ENCODE measurements around the gene SLC7A5.

Gene SLC7A5

DNA sequence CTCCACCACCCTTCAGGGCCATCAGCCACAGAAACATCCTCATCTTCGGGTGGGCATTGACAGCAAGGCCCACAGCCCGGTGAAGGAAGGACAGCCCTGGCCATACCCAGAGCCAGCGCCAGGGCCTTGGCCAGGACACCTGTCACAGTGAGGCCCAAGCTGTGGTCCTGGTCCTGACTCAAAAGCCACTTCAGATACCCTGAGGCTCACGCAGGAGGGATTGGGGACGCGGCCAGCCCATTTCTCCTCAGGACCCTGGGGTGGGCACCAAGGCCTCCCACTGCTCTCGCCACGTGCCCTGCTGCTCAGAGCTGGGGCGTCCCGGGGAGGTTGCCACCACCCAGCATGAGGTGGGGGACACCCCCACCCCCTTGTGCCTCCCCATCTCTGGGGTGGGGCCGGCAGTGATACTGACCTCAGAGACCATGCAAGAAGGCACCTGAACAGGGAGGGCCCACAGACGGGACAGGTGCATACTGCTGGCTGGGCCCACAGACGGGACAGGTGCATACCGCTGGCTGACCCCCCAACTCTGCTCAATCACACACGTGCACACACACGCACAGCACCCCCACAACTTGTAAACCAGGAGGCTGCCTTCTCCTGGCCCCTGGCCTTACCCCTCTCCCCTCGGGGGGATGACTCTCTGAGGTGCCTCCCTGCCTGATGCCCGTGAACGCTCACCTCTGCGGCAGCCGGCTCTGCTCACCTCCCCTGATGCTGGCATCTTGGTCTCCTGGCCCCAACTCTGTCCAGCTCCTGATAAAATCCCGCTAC lies 14.2 kb downstream of the SLC7A5 start:
- H3K9ac ChIP-seq: no peak overlapping the region
- H3K27me3 ChIP-seq (ENCODE audit: insufficient read depth, low read depth): no peaks in the 10 kb centered on the region
- peaks cover 98% of the 10 kb centered on the region for H3K79me2 ChIP-seq (ENCODE audit: insufficient read depth, low read depth)
- H3K4me3 ChIP-seq (IDR thresholded peaks at IDR 0.05; ENCODE audit: insufficient read depth, low read depth, low read length): no peak overlapping the region
- H3K36me3 ChIP-seq (ENCODE audit: insufficient read depth): peaks cover 6% of the 10 kb centered on the region; the same call in 1 of the 2 replicates
- TF ChIP-seq, protein P1, sequence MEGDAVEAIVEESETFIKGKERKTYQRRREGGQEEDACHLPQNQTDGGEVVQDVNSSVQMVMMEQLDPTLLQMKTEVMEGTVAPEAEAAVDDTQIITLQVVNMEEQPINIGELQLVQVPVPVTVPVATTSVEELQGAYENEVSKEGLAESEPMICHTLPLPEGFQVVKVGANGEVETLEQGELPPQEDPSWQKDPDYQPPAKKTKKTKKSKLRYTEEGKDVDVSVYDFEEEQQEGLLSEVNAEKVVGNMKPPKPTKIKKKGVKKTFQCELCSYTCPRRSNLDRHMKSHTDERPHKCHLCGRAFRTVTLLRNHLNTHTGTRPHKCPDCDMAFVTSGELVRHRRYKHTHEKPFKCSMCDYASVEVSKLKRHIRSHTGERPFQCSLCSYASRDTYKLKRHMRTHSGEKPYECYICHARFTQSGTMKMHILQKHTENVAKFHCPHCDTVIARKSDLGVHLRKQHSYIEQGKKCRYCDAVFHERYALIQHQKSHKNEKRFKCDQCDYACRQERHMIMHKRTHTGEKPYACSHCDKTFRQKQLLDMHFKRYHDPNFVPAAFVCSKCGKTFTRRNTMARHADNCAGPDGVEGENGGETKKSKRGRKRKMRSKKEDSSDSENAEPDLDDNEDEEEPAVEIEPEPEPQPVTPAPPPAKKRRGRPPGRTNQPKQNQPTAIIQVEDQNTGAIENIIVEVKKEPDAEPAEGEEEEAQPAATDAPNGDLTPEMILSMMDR (conservative IDR thresholded peaks at IDR 0.05; ENCODE audit: low read depth, low read length): no peak
- H2AFZ ChIP-seq (ENCODE audit: low read depth): no peak overlapping the region
- H3K4me2 ChIP-seq: peak overlapping the region; percentile 13; the same call in 1 of the 2 replicates
- no peak overlapping the region for H3K27ac ChIP-seq
- H4K20me1 ChIP-seq (ENCODE audit: insufficient read depth): peaks cover 35% of the 10 kb centered on the region
- H3K4me1 ChIP-seq (ENCODE audit: low read depth, poor library complexity, severe bottlenecking): peaks cover 38% of the 10 kb centered on the region

DNA sequence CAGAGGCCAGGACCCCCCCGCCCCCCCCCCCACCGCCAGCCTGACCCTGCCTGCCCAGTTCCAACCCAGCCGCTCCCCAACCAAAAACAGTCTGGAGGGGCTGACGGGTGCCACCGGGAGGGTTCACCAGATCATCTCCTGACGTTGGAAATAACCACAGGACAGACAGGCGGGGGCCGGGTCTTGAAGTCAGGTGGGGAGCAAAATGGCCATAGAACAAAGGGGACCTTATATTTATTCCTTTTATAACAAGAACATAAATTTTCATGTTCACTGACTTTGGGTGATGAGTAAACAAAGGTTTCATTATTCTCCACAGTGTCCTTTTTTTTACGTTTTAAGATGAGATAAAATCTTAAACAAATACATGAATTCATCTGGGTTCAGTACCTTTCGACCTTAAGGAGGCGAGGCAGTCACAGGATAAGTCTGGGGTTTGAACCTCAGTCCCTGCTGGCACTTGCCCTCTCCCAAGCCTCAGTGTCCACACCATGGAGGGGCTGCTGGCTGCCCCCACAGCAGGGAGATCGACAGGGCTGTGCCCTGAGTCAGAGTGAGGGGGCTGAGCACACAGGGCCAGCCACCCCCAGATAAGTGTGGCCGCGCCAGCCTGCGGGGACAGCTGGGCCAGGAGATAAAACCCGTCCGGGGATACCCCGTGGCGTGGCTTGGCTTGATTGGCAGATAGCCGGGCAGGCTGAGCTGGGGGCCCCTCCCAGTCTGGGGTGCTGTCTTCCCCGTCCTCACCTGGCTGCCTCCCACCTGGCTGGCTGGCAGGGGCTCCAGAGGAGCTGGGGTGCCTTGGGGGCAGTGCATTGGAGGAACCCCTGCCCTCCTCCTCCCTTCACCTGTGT lies 15.0 kb downstream of the SLC7A5 start:
- Histone ChIP-seq H3K4me3 (IDR thresholded peaks at IDR 0.05; ENCODE audit: insufficient read depth, low read depth, low read length) (no peak overlapping the region), H3K79me2 (ENCODE audit: insufficient read depth, low read depth) (peaks cover 96% of the 10 kb centered on the region), H3K36me3 (ENCODE audit: insufficient read depth) (peaks cover 8% of the 10 kb centered on the region; the same call in 1 of the 2 replicates), H3K27me3 (ENCODE audit: insufficient read depth, low read depth) (no peaks in the 10 kb centered on the region), H4K20me1 (ENCODE audit: insufficient read depth) (peaks cover 34% of the 10 kb centered on the region), H2AFZ (ENCODE audit: low read depth) (no peak overlapping the region), H3K9ac (no peak overlapping the region), H3K4me2 (peak overlapping the region; percentile 29; the same call in 1 of the 2 replicates), H3K27ac (no peak overlapping the region), H3K4me1 (ENCODE audit: low read depth, poor library complexity, severe bottlenecking) (peaks cover 38% of the 10 kb centered on the region)
- TF ChIP-seq, protein P1 (conservative IDR thresholded peaks at IDR 0.05; ENCODE audit: low read depth, low read length): no peak

DNA sequence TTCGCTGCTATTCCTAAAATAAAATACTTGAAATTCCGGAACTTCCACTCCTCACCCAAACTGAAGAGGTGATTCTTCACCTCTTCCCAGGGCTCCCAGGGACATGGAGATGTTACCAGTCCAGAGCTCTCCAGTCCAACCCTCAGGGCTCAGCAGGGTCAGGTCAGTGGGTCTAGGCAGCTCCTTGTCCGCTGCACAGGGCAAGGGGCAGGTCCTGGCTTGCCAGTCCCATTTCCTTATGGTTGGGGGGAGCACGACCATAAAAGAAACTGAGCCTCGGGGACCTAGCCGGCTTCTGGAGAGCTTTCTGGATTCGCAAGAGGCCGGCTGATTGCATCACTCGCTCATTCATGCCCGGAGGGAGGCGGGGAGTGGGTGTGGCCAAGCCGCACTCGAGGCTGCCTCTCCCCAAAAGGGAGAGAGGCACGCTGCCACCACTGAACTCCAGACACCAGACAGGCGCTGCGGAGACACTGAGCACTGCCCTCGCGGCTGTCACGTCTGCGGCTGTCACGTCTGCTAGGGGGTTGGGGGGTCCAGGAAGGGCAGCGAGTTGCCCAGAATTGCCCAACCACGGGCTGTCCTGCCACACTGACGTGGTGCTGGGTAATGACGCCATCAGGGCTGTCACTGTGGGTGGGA lies 15.8 kb downstream of the SLC7A5 start:
- Histone ChIP-seq H3K36me3 (ENCODE audit: insufficient read depth) (peaks cover 8% of the 10 kb centered on the region; the same call in 1 of the 2 replicates), H3K79me2 (ENCODE audit: insufficient read depth, low read depth) (peaks cover 96% of the 10 kb centered on the region), H3K9ac (no peak overlapping the region; the same call in 1 of the 2 replicates)

DNA sequence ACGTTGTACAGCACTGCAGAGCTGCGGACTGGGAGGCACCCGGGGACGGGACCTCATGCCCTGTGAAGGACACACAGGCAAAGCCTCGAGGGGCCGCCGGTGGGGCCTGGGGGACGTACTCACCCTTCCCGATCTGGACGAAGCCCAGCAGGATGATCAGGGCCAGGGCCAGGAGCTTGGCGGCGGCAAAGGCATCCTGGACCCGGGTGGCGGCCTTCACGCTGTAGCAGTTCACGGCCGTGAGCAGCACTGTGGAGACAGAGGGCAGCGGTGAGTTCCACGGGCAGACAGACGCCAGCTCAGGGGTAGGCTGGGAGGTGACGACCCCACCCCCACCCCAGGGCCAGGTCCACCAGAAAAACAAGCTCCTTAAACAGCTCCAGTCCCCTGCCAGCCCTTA lies 17.7 kb downstream of the SLC7A5 start:
- H4K20me1 ChIP-seq (ENCODE audit: insufficient read depth): peaks cover 49% of the 10 kb centered on the region
- H3K4me1 ChIP-seq (ENCODE audit: low read depth, poor library complexity, severe bottlenecking): peaks cover 31% of the 10 kb centered on the region
- peaks cover 96% of the 10 kb centered on the region for H3K79me2 ChIP-seq (ENCODE audit: insufficient read depth, low read depth)
- H3K36me3 ChIP-seq (ENCODE audit: insufficient read depth): peaks cover 8% of the 10 kb centered on the region; the same call in 1 of the 2 replicates
- no peak overlapping the region for H3K4me3 ChIP-seq (IDR thresholded peaks at IDR 0.05; ENCODE audit: insufficient read depth, low read depth, low read length)
- H3K9ac ChIP-seq: no peak overlapping the region
- H3K27me3 ChIP-seq (ENCODE audit: insufficient read depth, low read depth): no peaks in the 10 kb centered on the region
- TF ChIP-seq, protein P1 (conservative IDR thresholded peaks at IDR 0.05; ENCODE audit: low read depth, low read length): no peak
- no peak overlapping the region for H3K4me2 ChIP-seq
- H3K27ac ChIP-seq: no peak overlapping the region
- no peak overlapping the region for H2AFZ ChIP-seq (ENCODE audit: low read depth)

More for the DNA sequence above, 15.8 kb downstream of the SLC7A5 start:
- Histone ChIP-seq H2AFZ (ENCODE audit: low read depth) (no peak overlapping the region), H3K27me3 (ENCODE audit: insufficient read depth, low read depth) (no peaks in the 10 kb centered on the region), H3K4me2 (peak overlapping the region; percentile 34; the same call in 1 of the 2 replicates), H4K20me1 (ENCODE audit: insufficient read depth) (peaks cover 36% of the 10 kb centered on the region), H3K4me1 (ENCODE audit: low read depth, poor library complexity, severe bottlenecking) (peaks cover 38% of the 10 kb centered on the region), H3K27ac (peak overlapping the region; percentile 41; the same call in 1 of the 2 replicates), H3K4me3 (IDR thresholded peaks at IDR 0.05; ENCODE audit: insufficient read depth, low read depth, low read length) (no peak overlapping the region)
- TF ChIP-seq, protein P1 (conservative IDR thresholded peaks at IDR 0.05; ENCODE audit: low read depth, low read length): no peak

All from KMS-11 (cell line).